ENCODE data around the gene THSD4.

Gene THSD4

GRCh38 chr15:71117714-71118305 is 2.5 kb downstream of the THSD4 start:
- Histone ChIP-seq H3K4me1 (ENCODE audit: control insufficient read depth, low read length) (no peaks in the 10 kb centered on the region), H3K27me3 (ENCODE audit: control insufficient read depth, low read length) (no peaks in the 10 kb centered on the region), H3K4me3 (ENCODE audit: low read length) (no peak overlapping the region), H3K4me2 (ENCODE audit: low read length) (no peak overlapping the region), H3K9me2 (replicated peaks; ENCODE audit: control insufficient read depth, low read length) (no peaks in the 10 kb centered on the region), H3K9me3 (ENCODE audit: control insufficient read depth, insufficient read depth, low read length) (no peaks in the 10 kb centered on the region), H3F3A (ENCODE audit: control insufficient read depth, insufficient read depth) (no peaks in the 10 kb centered on the region), H3K79me2 (ENCODE audit: control insufficient read depth, low read length) (no peaks in the 10 kb centered on the region), H3K36me3 (ENCODE audit: control insufficient read depth, low read length) (no peaks in the 10 kb centered on the region), H3K27ac (ENCODE audit: low read depth, low read length) (no peak overlapping the region), H4K20me1 (ENCODE audit: control insufficient read depth, insufficient read depth, low read depth, low read length) (no peaks in the 10 kb centered on the region)
- no peak for TF ChIP-seq EZH2phosphoT487 (IDR thresholded peaks at IDR 0.05; ENCODE audit: borderline replicate concordance, low read length)
- TF ChIP-seq, protein P1, sequence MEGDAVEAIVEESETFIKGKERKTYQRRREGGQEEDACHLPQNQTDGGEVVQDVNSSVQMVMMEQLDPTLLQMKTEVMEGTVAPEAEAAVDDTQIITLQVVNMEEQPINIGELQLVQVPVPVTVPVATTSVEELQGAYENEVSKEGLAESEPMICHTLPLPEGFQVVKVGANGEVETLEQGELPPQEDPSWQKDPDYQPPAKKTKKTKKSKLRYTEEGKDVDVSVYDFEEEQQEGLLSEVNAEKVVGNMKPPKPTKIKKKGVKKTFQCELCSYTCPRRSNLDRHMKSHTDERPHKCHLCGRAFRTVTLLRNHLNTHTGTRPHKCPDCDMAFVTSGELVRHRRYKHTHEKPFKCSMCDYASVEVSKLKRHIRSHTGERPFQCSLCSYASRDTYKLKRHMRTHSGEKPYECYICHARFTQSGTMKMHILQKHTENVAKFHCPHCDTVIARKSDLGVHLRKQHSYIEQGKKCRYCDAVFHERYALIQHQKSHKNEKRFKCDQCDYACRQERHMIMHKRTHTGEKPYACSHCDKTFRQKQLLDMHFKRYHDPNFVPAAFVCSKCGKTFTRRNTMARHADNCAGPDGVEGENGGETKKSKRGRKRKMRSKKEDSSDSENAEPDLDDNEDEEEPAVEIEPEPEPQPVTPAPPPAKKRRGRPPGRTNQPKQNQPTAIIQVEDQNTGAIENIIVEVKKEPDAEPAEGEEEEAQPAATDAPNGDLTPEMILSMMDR (IDR thresholded peaks at IDR 0.05; ENCODE audit: low read depth, low read length, poor library complexity, severe bottlenecking): no peak

- no peaks in the 10 kb centered on the region for H3K9me3 ChIP-seq (ENCODE audit: control insufficient read depth, insufficient read depth, low read length)
These were observed 3.1 kb downstream of the THSD4 start for GRCh38 chr15:71118345-71118744.

DNA sequence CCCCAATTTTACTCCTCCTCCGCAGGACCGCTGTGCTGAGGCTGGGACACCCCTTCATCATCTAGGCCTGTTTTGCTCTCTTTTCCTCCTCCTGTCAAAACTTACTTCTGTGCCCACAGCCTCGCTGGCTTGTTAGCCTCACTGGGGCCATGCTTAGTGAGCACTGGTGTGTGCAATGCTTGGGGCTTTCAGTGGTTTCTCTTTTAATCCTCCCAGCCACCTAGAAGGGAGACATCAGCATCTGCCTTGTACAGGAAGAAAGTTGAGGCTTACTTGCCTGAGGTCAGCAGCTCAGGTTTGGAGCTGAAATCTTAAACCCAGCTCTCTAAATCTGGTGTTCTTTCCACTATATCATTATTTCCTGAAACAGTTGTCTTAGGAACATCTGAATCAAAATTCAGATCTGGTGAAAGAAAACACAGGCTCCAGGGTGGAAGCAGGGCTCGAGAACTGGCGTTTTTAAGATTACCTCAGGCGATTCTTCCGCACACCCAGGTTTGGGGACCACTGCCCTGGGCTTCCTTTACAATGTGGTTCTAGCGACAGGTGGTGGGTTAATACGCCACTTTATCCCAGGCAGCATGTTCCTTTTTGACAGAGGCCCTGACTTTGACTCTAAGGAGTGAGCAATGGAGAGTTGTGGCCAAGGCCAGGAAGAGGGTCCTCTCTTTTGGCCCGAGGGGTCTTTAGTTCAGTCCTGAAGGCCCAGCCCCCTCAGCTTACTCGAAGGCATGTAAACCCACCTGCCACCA is 3.8 kb downstream of the THSD4 start:
- H3F3A ChIP-seq (ENCODE audit: control insufficient read depth, insufficient read depth): no peaks in the 10 kb centered on the region
- no peaks in the 10 kb centered on the region for H3K79me2 ChIP-seq (ENCODE audit: control insufficient read depth, low read length)
- H3K27ac ChIP-seq (ENCODE audit: low read depth, low read length): no peak overlapping the region
- H3K9me3 ChIP-seq (ENCODE audit: control insufficient read depth, insufficient read depth, low read length): no peaks in the 10 kb centered on the region
- no peaks in the 10 kb centered on the region for H3K9me2 ChIP-seq (replicated peaks; ENCODE audit: control insufficient read depth, low read length)
- H3K4me1 ChIP-seq (ENCODE audit: control insufficient read depth, low read length): no peaks in the 10 kb centered on the region
- H3K4me2 ChIP-seq (ENCODE audit: low read length): no peak overlapping the region
- no peaks in the 10 kb centered on the region for H4K20me1 ChIP-seq (ENCODE audit: control insufficient read depth, insufficient read depth, low read depth, low read length)
- no peak overlapping the region for H3K4me3 ChIP-seq (ENCODE audit: low read length)
- H3K27me3 ChIP-seq (ENCODE audit: control insufficient read depth, low read length): no peaks in the 10 kb centered on the region
- H3K36me3 ChIP-seq (ENCODE audit: control insufficient read depth, low read length): no peaks in the 10 kb centered on the region
- TF ChIP-seq, protein P1 (IDR thresholded peaks at IDR 0.05; ENCODE audit: low read depth, low read length, poor library complexity, severe bottlenecking): no peak
- TF ChIP-seq EZH2phosphoT487 (IDR thresholded peaks at IDR 0.05; ENCODE audit: borderline replicate concordance, low read length): no peak

More at GRCh38 chr15:71118345-71118744, 3.1 kb downstream of the THSD4 start:
- no peak for TF ChIP-seq EZH2phosphoT487 (IDR thresholded peaks at IDR 0.05; ENCODE audit: borderline replicate concordance, low read length)
- TF ChIP-seq, protein P1 (IDR thresholded peaks at IDR 0.05; ENCODE audit: low read depth, low read length, poor library complexity, severe bottlenecking): no peak
- Histone ChIP-seq H3K9me2 (replicated peaks; ENCODE audit: control insufficient read depth, low read length) (no peaks in the 10 kb centered on the region), H3K27ac (ENCODE audit: low read depth, low read length) (no peak overlapping the region), H4K20me1 (ENCODE audit: control insufficient read depth, insufficient read depth, low read depth, low read length) (no peaks in the 10 kb centered on the region), H3F3A (ENCODE audit: control insufficient read depth, insufficient read depth) (no peaks in the 10 kb centered on the region), H3K4me2 (ENCODE audit: low read length) (no peak overlapping the region), H3K4me1 (ENCODE audit: control insufficient read depth, low read length) (no peaks in the 10 kb centered on the region), H3K79me2 (ENCODE audit: control insufficient read depth, low read length) (no peaks in the 10 kb centered on the region), H3K4me3 (ENCODE audit: low read length) (no peak overlapping the region), H3K27me3 (ENCODE audit: control insufficient read depth, low read length) (no peaks in the 10 kb centered on the region), H3K36me3 (ENCODE audit: control insufficient read depth, low read length) (no peaks in the 10 kb centered on the region)
